Kidney (tissue), 14 donors: ENCODE results near the gene SEMA5A. TPM values are rescaled to one million over a fixed set of nuclear protein-coding genes. Genes with fewer than 3 reads are reported as not detected.

ENCODE experiments used
- DNase-seq, 5 donors: peaks; one replicate each; pipeline ENCODE4 v3.0.0-alpha.2; 2013 to 2020
- FAIRE-seq: peaks from 2 replicates; lab custom pipeline; 2012; peaks lifted over from hg19 to GRCh38; lab: Jason Lieb, UNC
- H3K27ac ChIP-seq, 2 donors: one replicate each; pipeline ENCODE4 v1.7.0; 2013; ENCODE audit warnings: low read depth in 2 of 2, low read length in 2 of 2, inconsistent platforms in 1 of 2
- H3K27me3 ChIP-seq: one replicate; pipeline ENCODE4 v1.7.1; 2013; ENCODE audit warnings: low read length, inconsistent platforms; ENCODE audit not compliant: control insufficient read depth, insufficient read depth
- H3K36me3 ChIP-seq, 3 donors: one replicate each; pipeline versions ENCODE4 v1.7.0 to v1.7.1; 2013; ENCODE audit warnings: low read length in 3 of 3, control low read depth in 1 of 3, inconsistent platforms in 1 of 3; ENCODE audit not compliant: insufficient read depth in 3 of 3, control insufficient read depth in 2 of 3
- H3K4me1 ChIP-seq, 3 donors: one replicate each; pipeline versions ENCODE4 v1.7.0 to v1.7.1; 2013; ENCODE audit warnings: low read length in 3 of 3, inconsistent platforms in 1 of 3, low read depth in 1 of 3; ENCODE audit not compliant: control insufficient read depth in 2 of 3, insufficient read depth in 2 of 3
- H3K4me3 ChIP-seq, 3 donors: one replicate each; pipeline versions ENCODE4 v1.7.0 to v1.8.1; 2013; ENCODE audit warnings: low read length in 3 of 3, control low read depth in 1 of 3, inconsistent platforms in 1 of 3
- H3K9ac ChIP-seq, 3 donors: one replicate each; pipeline versions ENCODE4 v1.7.0 to v1.7.1; 2013; ENCODE audit warnings: low read length in 3 of 3, control low read depth in 1 of 3, inconsistent platforms in 1 of 3
- H3K9me3 ChIP-seq, 3 donors: one replicate each; pipeline versions ENCODE4 v1.7.0 to v1.7.1; 2013; ENCODE audit warnings: low read length in 3 of 3, control low read depth in 1 of 3, inconsistent platforms in 1 of 3; ENCODE audit not compliant: control insufficient read depth in 2 of 3, insufficient read depth in 1 of 3
- intact Hi-C: fragments of 100-400 bp; cut with DNase I; formaldehyde crosslinking; loops from one replicate; pipeline ENCODE4 v1.11.1; 2022
- polyA plus RNA-seq: library from polyadenylated mRNA; stranded (reverse); fragments of 350-450 nt; fragmentation: Illumina TruSeq; extraction: RNeasy Lipid Tissue Mini Kit (QIAGEN cat#74804); gene quantifications from one replicate; pipeline ENCODE4 v1.2.3, GENCODE V29; 2014; ENCODE audit warnings: low read depth, low replicate concordance; ENCODE audit not compliant: insufficient read depth
- total RNA-seq: library from RNA; stranded (reverse); fragmentation: NEBNext Ultra II Directional; extraction: Animal tissue kit (Norgen Biotek cat#: 25700); gene quantifications from one replicate; pipeline ENCODE4 v1.2.1, GENCODE V29; 2021
- TF ChIP-seq, protein P1 (sequence below): IDR thresholded peaks from 3 replicates; pipeline ENCODE4 v1.5.1; 2012; ENCODE audit warnings: mild to moderate bottlenecking, moderate library complexity, borderline replicate concordance; ENCODE audit not compliant: insufficient read depth; ENCODE audit errors: extremely low read depth
- donor health status: control.
- donor health status: control.
- donor health status: control.
- donor health status: control.
- donor health status: control.
- donor health status: DM: yes; HTN: yes; CAD: no.
- donor health status: Normal renal cell carcinoma (clear cell type).

The SEMA5A gene
- total and polyA plus RNA-seq, 2 donors from 2014 or later = 7.9 to 23.3 TPM

DNA sequence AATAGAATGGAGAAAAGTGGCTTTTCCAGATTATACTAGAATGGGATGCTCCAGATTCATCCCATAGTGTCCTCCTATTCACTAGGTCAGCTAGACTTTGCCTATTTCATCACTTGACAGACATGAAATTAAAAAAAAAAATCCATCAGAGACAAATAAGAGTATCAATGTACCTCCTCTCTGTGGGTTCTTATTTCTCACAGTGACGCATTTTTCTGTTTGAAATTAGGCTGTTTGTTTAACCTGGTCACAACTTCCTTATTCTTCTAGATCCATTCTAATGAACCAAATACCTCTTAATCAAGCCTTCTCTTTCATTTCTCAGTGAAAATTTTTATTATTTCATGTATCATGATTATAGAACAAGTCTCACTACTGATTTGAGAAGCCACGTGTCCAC lies 305.4 kb downstream of the SEMA5A start:
- Histone ChIP-seq H3K27ac (no peak overlapping the region), H3K9ac (no peak overlapping the region), H3K4me3 (no peak overlapping the region), H3K36me3 (peaks cover 0 to 5% (median 0%) of the 10 kb centered on the region in 3 donors), H3K9me3 (no peaks in the 10 kb centered on the region), H3K4me1 (no peaks in the 10 kb centered on the region), H3K27me3 (no peaks in the 10 kb centered on the region)
- TF ChIP-seq, protein P1, sequence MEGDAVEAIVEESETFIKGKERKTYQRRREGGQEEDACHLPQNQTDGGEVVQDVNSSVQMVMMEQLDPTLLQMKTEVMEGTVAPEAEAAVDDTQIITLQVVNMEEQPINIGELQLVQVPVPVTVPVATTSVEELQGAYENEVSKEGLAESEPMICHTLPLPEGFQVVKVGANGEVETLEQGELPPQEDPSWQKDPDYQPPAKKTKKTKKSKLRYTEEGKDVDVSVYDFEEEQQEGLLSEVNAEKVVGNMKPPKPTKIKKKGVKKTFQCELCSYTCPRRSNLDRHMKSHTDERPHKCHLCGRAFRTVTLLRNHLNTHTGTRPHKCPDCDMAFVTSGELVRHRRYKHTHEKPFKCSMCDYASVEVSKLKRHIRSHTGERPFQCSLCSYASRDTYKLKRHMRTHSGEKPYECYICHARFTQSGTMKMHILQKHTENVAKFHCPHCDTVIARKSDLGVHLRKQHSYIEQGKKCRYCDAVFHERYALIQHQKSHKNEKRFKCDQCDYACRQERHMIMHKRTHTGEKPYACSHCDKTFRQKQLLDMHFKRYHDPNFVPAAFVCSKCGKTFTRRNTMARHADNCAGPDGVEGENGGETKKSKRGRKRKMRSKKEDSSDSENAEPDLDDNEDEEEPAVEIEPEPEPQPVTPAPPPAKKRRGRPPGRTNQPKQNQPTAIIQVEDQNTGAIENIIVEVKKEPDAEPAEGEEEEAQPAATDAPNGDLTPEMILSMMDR = no peak
- DNase-seq = no peak
- intact Hi-C loops = no loop called here
- FAIRE-seq = no peak

DNA sequence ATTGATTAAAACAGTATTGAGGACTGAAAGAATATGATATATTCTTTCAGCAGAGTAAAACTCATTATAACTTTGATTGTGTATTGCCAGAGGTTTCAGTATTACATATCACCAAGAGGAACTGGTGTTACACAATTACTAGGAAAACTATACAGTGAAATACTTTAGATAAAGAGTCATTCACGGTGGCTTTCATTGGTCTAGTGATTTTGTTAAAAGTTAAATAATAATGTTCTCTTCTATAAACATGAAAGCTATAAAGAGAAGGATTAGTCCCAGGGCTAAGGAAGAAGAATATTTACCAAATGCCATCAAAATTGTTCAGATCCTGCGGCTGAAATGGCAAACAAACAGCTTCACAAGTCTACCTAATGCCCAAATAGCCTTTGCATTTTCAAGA lies 306.2 kb downstream of the SEMA5A start:
- intact Hi-C loops = no loop called here

DNA sequence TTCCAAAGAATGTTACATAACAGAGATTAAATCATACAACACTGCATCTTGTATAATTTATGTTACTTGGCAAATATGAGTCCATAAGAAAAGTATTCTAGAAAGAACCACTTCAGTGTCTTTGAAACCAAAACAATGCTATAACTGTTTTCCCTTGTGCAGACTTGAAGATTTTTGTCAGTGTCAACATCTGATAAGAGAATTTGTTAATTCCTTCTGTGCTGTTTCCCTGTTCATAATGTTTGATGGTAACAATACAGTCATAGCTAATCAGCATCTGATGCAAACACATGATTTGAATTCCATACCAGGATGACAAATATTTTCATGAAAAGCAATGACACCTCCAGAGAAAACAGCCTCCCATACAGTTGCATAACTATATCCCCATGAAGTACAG lies 306.8 kb downstream of the SEMA5A start:
- H3K9me3 ChIP-seq = no peaks in the 10 kb centered on the region
- H3K9ac ChIP-seq = no peak overlapping the region
- TF ChIP-seq, protein P1 = no peak
- no peaks in the 10 kb centered on the region for H3K4me1 ChIP-seq
- no peaks in the 10 kb centered on the region for H3K27me3 ChIP-seq
- no peak overlapping the region for H3K27ac ChIP-seq
- intact Hi-C loops = no loop called here
- H3K4me3 ChIP-seq = no peak overlapping the region
- peaks cover 0 to 5% (median 0%) of the 10 kb centered on the region in 3 donors for H3K36me3 ChIP-seq
- DNase-seq = no peak
- no peak for FAIRE-seq

More for the DNA sequence above, 306.2 kb downstream of the SEMA5A start:
- Histone ChIP-seq H3K9me3 (no peaks in the 10 kb centered on the region), H3K27me3 (no peaks in the 10 kb centered on the region), H3K4me1 (no peaks in the 10 kb centered on the region), H3K4me3 (no peak overlapping the region), H3K36me3 (peaks cover 0 to 5% (median 0%) of the 10 kb centered on the region in 3 donors), H3K9ac (no peak overlapping the region), H3K27ac (no peak overlapping the region)
- FAIRE-seq (no peak), DNase-seq (no peak)
- TF ChIP-seq, protein P1 = no peak

DNA sequence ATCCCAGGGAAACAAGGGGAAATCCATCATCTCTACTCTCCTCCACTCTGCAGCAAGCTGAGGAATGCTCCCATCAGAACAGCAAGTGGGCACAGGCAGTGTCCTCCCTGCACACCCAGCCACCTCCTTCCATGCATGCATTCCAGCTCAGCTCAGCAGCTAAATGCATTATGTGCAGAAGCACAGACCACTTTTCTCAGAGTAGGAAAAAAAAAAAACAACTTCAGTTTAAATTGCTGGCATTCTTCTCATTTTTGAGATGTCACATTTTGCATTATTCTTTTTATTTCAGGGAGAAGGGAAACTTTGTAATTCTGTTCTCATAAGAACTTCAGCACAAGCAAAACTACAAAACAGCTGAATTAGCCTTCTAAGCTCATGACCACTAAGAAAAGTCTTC lies 312.2 kb downstream of the SEMA5A start:
- DNase-seq (peak in 1 of 5 donors; percentile 43), FAIRE-seq (no peak)
- H3K4me1 ChIP-seq = no peaks in the 10 kb centered on the region
- intact Hi-C loops = no loop called here
- H3K9me3 ChIP-seq = no peaks in the 10 kb centered on the region
- H3K4me3 ChIP-seq = no peak overlapping the region
- peaks cover 0 to 5% (median 0%) of the 10 kb centered on the region in 3 donors for H3K36me3 ChIP-seq
- H3K27ac ChIP-seq = no peak overlapping the region
- H3K9ac ChIP-seq = no peak overlapping the region
- H3K27me3 ChIP-seq = no peaks in the 10 kb centered on the region
- TF ChIP-seq, protein P1 = no peak
